RWPE2 (cell line): ENCODE measurements around the gene PTPRM.

Experiments
- ATAC-seq: fragments of 200-7000 bp; cut with Tn5 transposase; 3 replicates; pipeline ENCODE4 v1.9.1; 2021; ENCODE audit warnings: low read depth
- DNase-seq: peaks from one replicate; pipeline ENCODE4 v3.0.0-alpha.2; 2020; ENCODE audit warnings: low spot score
- H3K27ac ChIP-seq: fragments of 450-650 bp; 2 replicates; pipeline ENCODE4 v1.5.1; 2017; ENCODE audit warnings: mild to moderate bottlenecking; ENCODE audit not compliant: poor library complexity, severe bottlenecking
- H3K27me3 ChIP-seq: fragments of 250-450 bp; sonication (Bioruptor Pico); 2 replicates; pipeline ENCODE4 v1.5.1; 2021; ENCODE audit warnings: mild to moderate bottlenecking, moderate library complexity; ENCODE audit not compliant: insufficient read depth, poor library complexity, severe bottlenecking
- H3K36me3 ChIP-seq: fragments of 250-450 bp; sonication (Bioruptor Pico); 2 replicates; pipeline ENCODE4 v1.5.1; 2020; ENCODE audit warnings: low read depth, mild to moderate bottlenecking, moderate library complexity
- H3K4me1 ChIP-seq: fragments of 250-450 bp; sonication (Bioruptor Pico); 2 replicates; pipeline ENCODE4 v1.5.1; 2021; ENCODE audit warnings: mild to moderate bottlenecking, moderate library complexity; ENCODE audit not compliant: insufficient read depth, poor library complexity, severe bottlenecking
- H3K4me3 ChIP-seq: fragments of 250-450 bp; sonication (Bioruptor Pico); 2 replicates; pipeline ENCODE4 v1.5.1; 2021; ENCODE audit warnings: mild to moderate bottlenecking, moderate library complexity; ENCODE audit not compliant: severe bottlenecking
- H3K9me3 ChIP-seq: fragments of 250-450 bp; sonication (Bioruptor Pico); 2 replicates; pipeline ENCODE4 v1.5.1; 2021; ENCODE audit warnings: mild to moderate bottlenecking, moderate library complexity; ENCODE audit not compliant: severe bottlenecking
- TF ChIP-seq, protein P1 (sequence below): fragments of 450-650 bp; IDR thresholded peaks from one replicate; pipeline ENCODE4 v1.5.1; 2017; ENCODE audit warnings: mild to moderate bottlenecking, moderate library complexity; ENCODE audit not compliant: poor library complexity, severe bottlenecking

Gene PTPRM

GRCh38 chr18:7666195-7666776 lies 99.2 kb downstream of the PTPRM start:
- Histone ChIP-seq H3K27ac (no peak overlapping the region), H3K4me3 (no peak overlapping the region), H3K36me3 (no peaks in the 10 kb centered on the region), H3K4me1 (no peaks in the 10 kb centered on the region), H3K27me3 (no peaks in the 10 kb centered on the region), H3K9me3 (no peaks in the 10 kb centered on the region)
- DNase-seq (no peak), ATAC-seq (no peak)
- TF ChIP-seq, protein P1, sequence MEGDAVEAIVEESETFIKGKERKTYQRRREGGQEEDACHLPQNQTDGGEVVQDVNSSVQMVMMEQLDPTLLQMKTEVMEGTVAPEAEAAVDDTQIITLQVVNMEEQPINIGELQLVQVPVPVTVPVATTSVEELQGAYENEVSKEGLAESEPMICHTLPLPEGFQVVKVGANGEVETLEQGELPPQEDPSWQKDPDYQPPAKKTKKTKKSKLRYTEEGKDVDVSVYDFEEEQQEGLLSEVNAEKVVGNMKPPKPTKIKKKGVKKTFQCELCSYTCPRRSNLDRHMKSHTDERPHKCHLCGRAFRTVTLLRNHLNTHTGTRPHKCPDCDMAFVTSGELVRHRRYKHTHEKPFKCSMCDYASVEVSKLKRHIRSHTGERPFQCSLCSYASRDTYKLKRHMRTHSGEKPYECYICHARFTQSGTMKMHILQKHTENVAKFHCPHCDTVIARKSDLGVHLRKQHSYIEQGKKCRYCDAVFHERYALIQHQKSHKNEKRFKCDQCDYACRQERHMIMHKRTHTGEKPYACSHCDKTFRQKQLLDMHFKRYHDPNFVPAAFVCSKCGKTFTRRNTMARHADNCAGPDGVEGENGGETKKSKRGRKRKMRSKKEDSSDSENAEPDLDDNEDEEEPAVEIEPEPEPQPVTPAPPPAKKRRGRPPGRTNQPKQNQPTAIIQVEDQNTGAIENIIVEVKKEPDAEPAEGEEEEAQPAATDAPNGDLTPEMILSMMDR, result no peak

DNA sequence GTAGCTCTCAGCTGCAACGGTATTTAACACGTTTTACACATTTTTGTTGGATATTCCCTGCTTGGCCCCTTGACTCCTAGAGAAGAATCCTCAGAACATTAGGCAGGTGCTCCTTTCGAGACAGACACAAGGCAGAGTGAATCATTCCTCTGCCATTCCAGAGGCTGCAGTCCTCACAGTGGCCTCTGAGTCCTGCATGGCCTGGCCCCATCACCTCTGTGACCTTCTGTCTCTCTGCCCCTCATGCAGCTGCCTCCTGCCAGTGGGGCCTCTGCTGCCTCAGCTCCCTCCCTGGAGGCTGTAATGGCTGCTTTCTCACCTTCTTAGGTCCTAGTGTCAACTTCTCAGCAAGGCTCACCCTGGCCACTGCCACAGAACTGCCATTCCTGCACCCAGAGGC lies 101.3 kb downstream of the PTPRM start:
- H3K9me3 ChIP-seq, result no peaks in the 10 kb centered on the region
- H3K4me1 ChIP-seq, result no peaks in the 10 kb centered on the region
- H3K27me3 ChIP-seq, result no peaks in the 10 kb centered on the region
- H3K4me3 ChIP-seq, result no peak overlapping the region
- H3K27ac ChIP-seq, result no peak overlapping the region
- TF ChIP-seq, protein P1, result no peak
- ATAC-seq, result no peak
- no peak for DNase-seq
- no peaks in the 10 kb centered on the region for H3K36me3 ChIP-seq

DNA sequence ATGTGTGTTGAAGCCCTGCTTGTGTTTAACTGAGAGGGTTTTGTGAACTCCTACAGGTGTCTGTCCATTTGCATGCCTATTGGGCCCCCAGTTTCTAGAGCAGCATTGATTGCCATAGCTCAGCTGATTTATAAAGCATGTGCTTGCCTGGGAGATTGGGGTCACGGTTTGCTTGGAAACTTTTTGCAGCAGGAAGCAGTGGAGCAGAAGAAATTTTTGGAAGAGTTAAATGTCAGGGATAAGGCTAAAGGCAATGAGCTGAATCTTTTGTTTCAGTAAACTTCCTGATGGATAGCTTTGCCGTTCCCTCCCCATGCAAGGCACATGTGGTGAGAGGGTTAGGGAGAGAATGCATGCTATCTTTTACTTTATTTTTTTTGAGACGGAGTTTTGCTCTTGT lies 102.2 kb downstream of the PTPRM start:
- Histone ChIP-seq H3K4me3 (no peak overlapping the region), H3K36me3 (no peaks in the 10 kb centered on the region), H3K27ac (no peak overlapping the region), H3K27me3 (no peaks in the 10 kb centered on the region), H3K4me1 (no peaks in the 10 kb centered on the region), H3K9me3 (no peaks in the 10 kb centered on the region)
- DNase-seq, result no peak
- ATAC-seq, result no peak
- TF ChIP-seq, protein P1, result no peak

- ATAC-seq, result no peak
These were observed 104.0 kb downstream of the PTPRM start for GRCh38 chr18:7671105-7671504.

DNA sequence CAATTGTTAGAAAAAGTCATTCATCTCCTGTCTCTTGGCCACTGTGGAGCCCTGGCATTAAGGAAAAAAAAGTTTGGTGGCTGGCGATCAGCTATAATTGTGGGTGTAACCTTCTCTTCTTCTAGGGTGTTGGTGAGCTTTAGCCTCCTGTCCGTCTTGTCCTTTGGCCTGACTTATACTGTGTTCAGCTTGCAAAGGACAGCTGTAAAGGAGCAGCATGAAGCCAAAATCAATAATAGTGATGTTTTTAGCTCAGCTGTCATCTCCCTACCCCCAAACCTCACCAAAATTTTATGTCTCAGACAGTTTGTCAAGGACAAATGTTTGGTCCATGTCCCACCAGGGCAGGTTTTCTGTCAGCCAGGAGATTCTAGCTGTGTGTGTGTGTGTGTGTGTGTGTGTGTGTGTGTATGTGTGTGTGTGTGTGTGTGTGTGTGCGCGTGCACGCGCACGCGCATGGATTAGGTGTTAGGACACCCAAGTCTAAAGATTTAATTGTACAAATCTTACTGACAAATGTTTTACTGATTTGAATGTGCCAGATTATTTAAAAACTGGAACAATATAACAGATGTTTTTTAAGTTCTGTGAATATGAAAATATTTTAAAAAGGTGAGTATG lies 109.2 kb downstream of the PTPRM start:
- no peak overlapping the region for H3K4me3 ChIP-seq
- no peak overlapping the region for H3K27ac ChIP-seq
- no peaks in the 10 kb centered on the region for H3K36me3 ChIP-seq
- no peaks in the 10 kb centered on the region for H3K27me3 ChIP-seq
- no peak for ATAC-seq
- TF ChIP-seq, protein P1, result no peak
- no peaks in the 10 kb centered on the region for H3K9me3 ChIP-seq
- DNase-seq, result no peak
- H3K4me1 ChIP-seq, result no peaks in the 10 kb centered on the region

More at GRCh38 chr18:7671105-7671504, 104.0 kb downstream of the PTPRM start:
- no peaks in the 10 kb centered on the region for H3K4me1 ChIP-seq
- no peaks in the 10 kb centered on the region for H3K9me3 ChIP-seq
- no peaks in the 10 kb centered on the region for H3K36me3 ChIP-seq
- no peak for DNase-seq
- H3K27ac ChIP-seq, result no peak overlapping the region
- no peaks in the 10 kb centered on the region for H3K27me3 ChIP-seq
- H3K4me3 ChIP-seq, result no peak overlapping the region
- TF ChIP-seq, protein P1, result no peak
